Fibroblast of pulmonary artery (primary cell): ENCODE data around the gene GALNTL6.

Source experiments
- DNase-seq: peaks from one replicate; pipeline ENCODE4 v3.0.0-alpha.2; 2010; ENCODE audit warnings: low read depth
- H3K4me3 ChIP-seq: replicated peaks from 2 replicates; pipeline ENCODE4 v1.5.1; 2011; ENCODE audit warnings: low read depth, mild to moderate bottlenecking, control low read depth, low read length, moderate library complexity
- CTCF ChIP-seq: IDR thresholded peaks from 2 replicates; pipeline ENCODE4 v1.5.1; 2011; ENCODE audit warnings: mild to moderate bottlenecking, control low read depth, low read length, inconsistent platforms; ENCODE audit errors: missing control alignments

GALNTL6 gene

DNA sequence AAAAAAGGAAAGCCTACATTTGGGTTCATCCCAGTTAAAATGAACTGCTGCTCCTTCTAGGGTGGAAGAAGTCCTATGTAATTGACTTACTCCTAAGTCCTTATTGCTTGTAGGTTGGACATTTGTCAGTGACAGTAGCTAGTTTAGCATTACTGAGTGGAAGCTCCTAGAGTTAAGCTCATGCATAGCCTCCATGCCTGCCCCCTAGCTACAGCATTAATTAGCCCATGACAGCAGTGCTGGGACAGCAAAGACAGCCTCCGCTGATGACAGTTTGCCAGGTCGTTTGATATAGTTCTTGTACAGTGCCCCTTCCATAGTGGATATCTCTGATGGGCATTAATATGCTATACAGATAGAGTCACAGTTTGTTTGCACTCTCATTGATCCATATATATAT is 18.7 kb upstream of the GALNTL6 start:
- H3K4me3 ChIP-seq: no peak overlapping the region
- no peak for DNase-seq
- no peak for TF ChIP-seq CTCF

GRCh38 chr4:171809854-171810253 is 3.4 kb upstream of the GALNTL6 start:
- no peak for TF ChIP-seq CTCF
- H3K4me3 ChIP-seq: no peak overlapping the region
- DNase-seq: no peak

- DNase-seq: no peak
- no peak overlapping the region for H3K4me3 ChIP-seq
- TF ChIP-seq CTCF: no peak
These were observed 905 bp upstream of the GALNTL6 start for GRCh38 chr4:171812333-171812664.

DNA sequence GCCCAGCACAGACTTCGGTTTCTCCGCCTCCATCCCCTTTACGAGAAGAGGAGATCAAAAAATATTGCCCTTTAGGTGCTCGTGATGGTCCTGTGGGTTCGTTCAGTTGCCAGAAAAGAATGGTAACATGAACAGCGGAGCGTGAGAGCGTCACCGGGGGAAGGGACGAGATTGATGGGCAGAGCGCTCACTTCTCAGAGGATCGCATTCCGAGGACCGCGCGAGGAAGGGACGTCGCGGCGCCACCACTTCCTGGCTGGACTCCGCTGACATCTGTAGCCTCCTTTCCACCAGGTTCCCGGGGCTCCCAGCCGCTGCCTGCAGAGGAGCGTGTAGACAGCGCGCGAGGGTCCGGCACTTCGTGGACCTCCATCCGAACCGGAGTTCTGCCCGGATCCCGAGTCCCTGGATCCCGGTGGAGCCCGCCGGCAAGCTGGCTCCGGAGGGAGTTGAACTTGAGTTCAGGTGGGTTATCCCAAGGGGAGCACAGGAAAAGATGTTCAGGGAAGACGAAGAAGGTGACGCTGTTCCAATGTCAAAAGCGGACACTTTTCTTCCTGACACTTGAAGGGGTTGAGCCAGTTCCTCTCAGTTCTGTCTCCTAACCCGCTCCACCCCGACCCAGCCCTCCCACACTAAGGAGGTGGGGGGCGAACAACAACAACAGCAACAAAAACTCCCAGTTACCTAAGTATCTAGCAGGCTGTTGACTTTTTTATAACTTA is 484 bp downstream of the GALNTL6 start:
- no peak for TF ChIP-seq CTCF
- H3K4me3 ChIP-seq: peak overlapping the region; percentile 29
- peak; percentile 3 for DNase-seq

DNA sequence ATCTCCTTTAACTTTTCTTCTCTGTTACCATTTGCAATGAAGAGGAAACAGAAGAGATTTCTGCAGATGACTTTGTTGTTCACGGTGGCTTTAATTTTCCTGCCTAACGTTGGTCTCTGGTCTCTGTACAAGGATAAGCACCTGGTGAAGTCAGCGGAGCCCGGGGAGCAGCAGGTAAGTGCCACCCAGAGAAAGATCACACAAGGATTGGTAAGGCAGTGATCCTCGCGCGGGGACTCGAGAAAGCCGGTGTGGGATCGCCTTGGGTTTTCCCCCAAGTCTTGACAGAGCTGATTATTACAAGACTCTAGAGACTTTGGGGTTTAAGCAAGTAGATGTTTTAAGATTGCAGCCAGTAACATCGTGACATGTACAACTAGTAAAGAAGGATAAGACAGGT is 1.3 kb downstream of the GALNTL6 start:
- DNase-seq: no peak
- no peak for TF ChIP-seq CTCF

DNA sequence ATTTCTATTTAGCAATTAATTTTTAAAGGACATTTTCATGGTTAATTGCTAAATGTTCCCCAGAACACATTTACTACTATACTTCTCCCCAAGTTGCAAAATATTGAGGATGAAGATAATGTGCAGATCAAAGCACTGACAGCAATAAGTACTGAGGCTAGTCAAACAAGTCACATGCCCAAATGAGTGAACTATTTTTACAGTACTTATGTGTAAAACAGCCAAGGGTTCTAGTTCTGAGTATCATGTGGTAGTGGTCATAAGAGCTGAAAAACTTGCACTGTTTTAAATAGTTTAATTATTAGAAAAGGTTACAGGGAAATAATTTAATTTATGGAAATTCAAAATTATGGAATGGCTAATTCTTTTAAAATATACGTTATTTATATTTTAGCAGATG is 3.8 kb downstream of the GALNTL6 start:
- no peak overlapping the region for H3K4me3 ChIP-seq
- DNase-seq: no peak

More for the DNA sequence above, 1.3 kb downstream of the GALNTL6 start:
- H3K4me3 ChIP-seq: no peak overlapping the region

More for the DNA sequence above, 3.8 kb downstream of the GALNTL6 start:
- no peak for TF ChIP-seq CTCF
